ENCODE results near the gene RALGPS1. TPM values are rescaled to one million over a fixed set of nuclear protein-coding genes. Genes with fewer than 3 reads are reported as not detected.
A peak's percentile ranks its signal among the peaks of the same experiment; 100 is the strongest.

RALGPS1 gene
- total RNA-seq, 1 donor from 2014 or later, result 15.2 TPM

GRCh38 chr9:127237801-127238200, 323.2 kb downstream of the RALGPS1 start:
- no peak for DNase-seq (ENCODE audit: extremely low spot score in 2 of 2)
- peaks cover 5% of the 10 kb centered on the region for H3K4me1 ChIP-seq
- H3K27me3 ChIP-seq, result no peaks in the 10 kb centered on the region
- H3K36me3 ChIP-seq, result no peaks in the 10 kb centered on the region
- no peak for TF ChIP-seq CTCF (IDR thresholded peaks at IDR 0.05)
- no peak for TF ChIP-seq POLR2AphosphoS5 (IDR thresholded peaks at IDR 0.05; ENCODE audit: insufficient read depth in 1 of 2, low read depth in 1 of 2)
- no peak for TF ChIP-seq POLR2A (IDR thresholded peaks at IDR 0.05)
- no peak overlapping the region for H3K4me3 ChIP-seq
- H3K27ac ChIP-seq, result no peak overlapping the region
- H3K9me3 ChIP-seq, result no peaks in the 10 kb centered on the region
- intact Hi-C loops (cut with DNase I), result no loop called here

GRCh38 chr9:127241354-127241753, 326.8 kb downstream of the RALGPS1 start:
- Histone ChIP-seq H3K4me3 (no peak overlapping the region), H3K27ac (no peak overlapping the region), H3K27me3 (no peaks in the 10 kb centered on the region), H3K4me1 (peaks cover 15% of the 10 kb centered on the region), H3K9me3 (no peaks in the 10 kb centered on the region), H3K36me3 (no peaks in the 10 kb centered on the region)
- TF ChIP-seq POLR2A (IDR thresholded peaks at IDR 0.05) (no peak), CTCF (IDR thresholded peaks at IDR 0.05) (no peak), POLR2AphosphoS5 (IDR thresholded peaks at IDR 0.05; ENCODE audit: insufficient read depth in 1 of 2, low read depth in 1 of 2) (no peak)
- intact Hi-C loops (cut with DNase I), result no loop called here
- DNase-seq (ENCODE audit: extremely low spot score in 2 of 2), result peak in 1 of 2 donors; percentile 37

- peak overlapping the region; percentile 57 for H3K4me3 ChIP-seq
- DNase-seq (ENCODE audit: extremely low spot score in 2 of 2), result peak in 1 of 2 donors; percentile 94
- H3K36me3 ChIP-seq, result no peaks in the 10 kb centered on the region
- no peaks in the 10 kb centered on the region for H3K9me3 ChIP-seq
- TF ChIP-seq POLR2A (IDR thresholded peaks at IDR 0.05) (peak in 1 of 2 donors; percentile 42), POLR2AphosphoS5 (IDR thresholded peaks at IDR 0.05; ENCODE audit: insufficient read depth in 1 of 2, low read depth in 1 of 2) (peak; percentile 85 to 89), CTCF (IDR thresholded peaks at IDR 0.05) (no peak)
- no peaks in the 10 kb centered on the region for H3K27me3 ChIP-seq
- peak overlapping the region; percentile 79 for H3K27ac ChIP-seq
- intact Hi-C loops (cut with DNase I), result loop anchor here (2.0 kb wide), 1 partner anchor 30 kb away; no protein-coding TSS in a partner anchor
- peaks cover 15% of the 10 kb centered on the region for H3K4me1 ChIP-seq
These were observed 330.3 kb downstream of the RALGPS1 start for GRCh38 chr9:127244609-127245601.

GRCh38 chr9:127245637-127246164, 331.1 kb downstream of the RALGPS1 start:
- no peak for DNase-seq (ENCODE audit: extremely low spot score in 2 of 2)
- peak overlapping the region; percentile 57 for H3K4me3 ChIP-seq
- no peaks in the 10 kb centered on the region for H3K36me3 ChIP-seq
- H3K27ac ChIP-seq, result no peak overlapping the region
- intact Hi-C loops (cut with DNase I), result loop anchor here (2.0 kb wide), 1 partner anchor 29 kb away; no protein-coding TSS in a partner anchor
- TF ChIP-seq CTCF (IDR thresholded peaks at IDR 0.05) (no peak), POLR2A (IDR thresholded peaks at IDR 0.05) (no peak), POLR2AphosphoS5 (IDR thresholded peaks at IDR 0.05; ENCODE audit: insufficient read depth in 1 of 2, low read depth in 1 of 2) (no peak)
- H3K27me3 ChIP-seq, result no peaks in the 10 kb centered on the region
- H3K4me1 ChIP-seq, result peaks cover 15% of the 10 kb centered on the region
- H3K9me3 ChIP-seq, result no peaks in the 10 kb centered on the region

Measured in vagina (tissue), 2 donors.